Gastroesophageal sphincter (tissue), 4 donors: ENCODE measurements around the gene ZC3HAV1. TPM values are rescaled to one million over a fixed set of nuclear protein-coding genes. Genes with fewer than 3 reads are reported as not detected.

Experiments
- ATAC-seq: fragments of 150-250 bp; one replicate; pipeline ENCODE4 v1.9.1; 2016; ENCODE audit warnings: mild to moderate bottlenecking, moderate library complexity
- H3K27ac ChIP-seq, 4 donors: fragments of 200-600 bp; sonication (generic) in 3 of 4; 1 replicate in 3 of 4; 2 replicates in 1 of 4; pipeline ENCODE4 v1.5.1; 2016 to 2019
- H3K27me3 ChIP-seq: fragments of 200-600 bp; sonication (generic); one replicate; pipeline ENCODE4 v1.5.1; 2019
- H3K36me3 ChIP-seq, 2 donors: fragments of 200-600 bp; sonication (generic); one replicate each; pipeline ENCODE4 v1.5.1; 2019; ENCODE audit warnings: control low read depth in 1 of 2
- H3K4me1 ChIP-seq, 3 donors: fragments of 200-600 bp; sonication (generic); 1 replicate in 2 of 3; 2 replicates in 1 of 3; pipeline ENCODE4 v1.5.1; 2016 to 2019; ENCODE audit warnings: control low read depth in 2 of 3
- H3K4me3 ChIP-seq, 2 donors: fragments of 200-600 bp; sonication (generic); one replicate each; pipeline ENCODE4 v1.5.1; 2019; ENCODE audit warnings: mild to moderate bottlenecking in 1 of 2, moderate library complexity in 1 of 2
- H3K9me3 ChIP-seq, 3 donors: fragments of 200-600 bp; sonication (generic); one replicate each; pipeline ENCODE4 v1.5.1; 2017 to 2019; ENCODE audit warnings: control low read depth in 2 of 3
- CTCF ChIP-seq, 4 experiments: fragments of 200-600 bp in 2 of 4; fragments of 450-650 bp in 2 of 4; sonication (generic) in 1 of 4; IDR thresholded peaks; one replicate each; pipeline ENCODE4 v1.5.1; 2017 to 2019; ENCODE audit warnings: antibody characterized with exemption in 4 of 4, mild to moderate bottlenecking in 2 of 4, moderate library complexity in 2 of 4
- EP300 ChIP-seq: sonication (generic); formaldehyde crosslinking; IDR thresholded peaks from one replicate; pipeline ENCODE4 v1.6.1; 2017; ENCODE audit warnings: antibody characterized with exemption, mild to moderate bottlenecking
- POLR2A ChIP-seq, 2 donors: fragments of 450-650 bp; IDR thresholded peaks; one replicate each; pipeline ENCODE4 v1.6.1; 2017; ENCODE audit warnings: antibody characterized with exemption in 2 of 2, mild to moderate bottlenecking in 2 of 2, moderate library complexity in 1 of 2
- POLR2AphosphoS5 ChIP-seq: sonication (generic); formaldehyde crosslinking; IDR thresholded peaks from one replicate; pipeline ENCODE4 v1.6.1; 2017; ENCODE audit warnings: antibody characterized with exemption
- WGBS, 2 donors: methylation state at CpG; one replicate each; pipeline ENCODE4 v1.1.5; 2018; ENCODE audit warnings: low coverage in 1 of 2; 5-methylcytosine and 5-hydroxymethylcytosine counted together
- total RNA-seq, 4 donors: library from RNA; depleted of rRNA; stranded (reverse); fragments of >200 nt; gene quantifications; one replicate each; pipeline ENCODE4 v1.1.0, GENCODE V29; 2016

Gene ZC3HAV1
- total RNA-seq, 4 donors from 2014 or later: 21.8 to 30.4 (median 27.2) TPM

- H3K4me3 ChIP-seq: no peak overlapping the region
- no peaks in the 10 kb centered on the region for H3K9me3 ChIP-seq
- TF ChIP-seq CTCF (IDR thresholded peaks at IDR 0.05): no peak
- TF ChIP-seq POLR2AphosphoS5: no peak
- TF ChIP-seq EP300: no peak
- no peak for TF ChIP-seq POLR2A (IDR thresholded peaks at IDR 0.05)
- ATAC-seq: no peak
- no peak overlapping the region for H3K27ac ChIP-seq
- H3K27me3 ChIP-seq: no peaks in the 10 kb centered on the region
- H3K36me3 ChIP-seq: peaks cover 0 to 22% of the 10 kb centered on the region in 2 donors
- 82 to 89% methylated on average over 2 to 3 of the region's 3 CpGs for WGBS, 2 donors
- H3K4me1 ChIP-seq: no peaks in the 10 kb centered on the region
Observed at GRCh38 chr7:139018910-139019309, 90.6 kb downstream of the ZC3HAV1 start.

- H3K9me3 ChIP-seq: no peaks in the 10 kb centered on the region
- no peak overlapping the region for H3K27ac ChIP-seq
- 21 to 31% methylated on average over 6 to 7 of the region's 7 CpGs for WGBS, 2 donors
- peaks cover 0 to 4% of the 10 kb centered on the region in 2 donors for H3K36me3 ChIP-seq
- peaks cover 4% of the 10 kb centered on the region for H3K27me3 ChIP-seq
- peak; percentile 8 to 64 (median 40) for TF ChIP-seq CTCF (IDR thresholded peaks at IDR 0.05)
- TF ChIP-seq POLR2A (IDR thresholded peaks at IDR 0.05): no peak
- no peaks in the 10 kb centered on the region for H3K4me1 ChIP-seq
- ATAC-seq: peak; percentile 71
- H3K4me3 ChIP-seq: no peak overlapping the region
Observed at GRCh38 chr7:139016931-139017511, 92.5 kb downstream of the ZC3HAV1 start.

GRCh38 chr7:139011373-139011772 lies 98.1 kb downstream of the ZC3HAV1 start:
- TF ChIP-seq CTCF (IDR thresholded peaks at IDR 0.05) (no peak), EP300 (no peak), POLR2A (IDR thresholded peaks at IDR 0.05) (no peak), POLR2AphosphoS5 (no peak)
- WGBS, 2 donors: 96 to 100% methylated on average over 1 to 2 of the region's 3 CpGs

GRCh38 chr7:139004321-139005090 lies 105.0 kb downstream of the ZC3HAV1 start:
- Histone ChIP-seq H3K4me1 (no peaks in the 10 kb centered on the region), H3K9me3 (peaks cover 0 to 7% (median 0%) of the 10 kb centered on the region in 3 donors), H3K36me3 (no peaks in the 10 kb centered on the region), H3K27ac (no peak overlapping the region), H3K27me3 (peaks cover 6% of the 10 kb centered on the region), H3K4me3 (no peak overlapping the region)
- ATAC-seq: no peak
- no peak for TF ChIP-seq POLR2A (IDR thresholded peaks at IDR 0.05)
- TF ChIP-seq EP300: no peak
- TF ChIP-seq POLR2AphosphoS5: no peak
- TF ChIP-seq CTCF (IDR thresholded peaks at IDR 0.05): no peak

More at GRCh38 chr7:139011373-139011772, 98.1 kb downstream of the ZC3HAV1 start:
- Histone ChIP-seq H3K4me3 (no peak overlapping the region), H3K4me1 (no peaks in the 10 kb centered on the region), H3K36me3 (no peaks in the 10 kb centered on the region), H3K9me3 (no peaks in the 10 kb centered on the region), H3K27ac (no peak overlapping the region), H3K27me3 (peaks cover 4% of the 10 kb centered on the region)
- ATAC-seq: no peak

GRCh38 chr7:138999414-138999813 lies 110.1 kb downstream of the ZC3HAV1 start:
- TF ChIP-seq POLR2AphosphoS5 (no peak), POLR2A (IDR thresholded peaks at IDR 0.05) (no peak), CTCF (IDR thresholded peaks at IDR 0.05) (no peak), EP300 (no peak)
- 89 to 93% methylated on average over 1 to 3 of the region's 3 CpGs for WGBS, 2 donors
- Histone ChIP-seq H3K9me3 (peaks cover 0 to 3% (median 0%) of the 10 kb centered on the region in 3 donors), H3K4me1 (no peaks in the 10 kb centered on the region), H3K27ac (no peak overlapping the region), H3K4me3 (no peak overlapping the region), H3K27me3 (peaks cover 6% of the 10 kb centered on the region), H3K36me3 (no peaks in the 10 kb centered on the region)
- ATAC-seq: no peak
